Measurements from ENCODE around the gene ONECUT2.
A peak's percentile ranks its signal among the peaks of the same experiment; 100 is the strongest.
"Not testable (repeated sequence)": the region's sequence is repeated elsewhere in the genome, so short reads cannot be mapped to it uniquely, and the experiment has no call there.

The ONECUT2 gene

DNA sequence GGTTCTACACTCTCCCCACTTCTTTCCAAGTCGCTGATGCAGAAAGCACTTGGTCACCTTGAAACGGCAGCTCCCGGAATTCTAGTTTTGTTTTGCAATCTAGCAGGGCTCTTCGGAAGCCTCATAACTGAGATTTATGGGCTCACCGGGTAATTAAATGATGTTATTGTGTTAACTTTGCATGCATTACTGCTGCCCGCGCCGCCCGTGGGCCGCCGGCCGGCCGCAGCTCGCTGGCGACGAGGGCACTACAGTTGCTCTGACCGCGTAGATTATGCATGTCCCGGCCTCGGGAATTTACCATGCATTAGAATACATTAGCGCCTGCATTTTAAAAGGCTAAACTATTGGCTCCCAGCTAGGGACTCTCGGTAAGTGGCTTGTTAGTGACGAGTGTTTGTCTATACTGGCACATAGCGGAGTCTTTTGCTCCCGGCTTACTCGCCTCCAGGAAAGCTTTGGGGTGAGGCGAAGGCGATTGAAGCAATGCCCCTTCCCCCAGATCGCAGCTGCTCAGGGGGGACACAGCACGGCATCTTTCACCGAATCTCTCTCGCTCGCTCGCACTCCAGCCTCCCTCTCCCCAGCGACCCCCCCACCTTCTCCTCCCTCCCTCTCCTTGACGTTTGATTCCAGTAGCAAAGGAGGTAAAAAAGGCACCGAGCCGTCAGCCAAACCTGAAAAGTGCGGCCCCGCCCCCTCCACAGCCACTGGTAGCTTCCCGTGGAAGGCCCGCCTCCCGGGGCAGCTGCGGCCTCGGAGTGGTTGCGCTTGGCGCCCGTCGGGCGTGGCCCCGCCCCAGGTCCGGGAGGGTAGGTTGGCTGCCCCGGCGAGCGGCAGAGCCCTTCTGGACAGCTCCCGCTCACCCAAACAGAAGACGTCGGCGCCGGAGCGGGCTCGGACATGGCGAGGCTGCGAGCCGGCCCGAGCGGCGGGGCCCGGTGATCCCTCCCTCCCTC, at the start of gene ONECUT2:
TSS of gene ONECUT2 (plus strand) at position 839 of the 959 bp plus-strand sequence. CDS start 343 bp downstream, outside the sequence.
- H3K36me3 ChIP-seq (ENCODE audit: control insufficient read depth in 2 of 2, insufficient read depth in 2 of 2, low read length in 2 of 2), result no peaks in the 10 kb centered on the region
- peaks cover 79 to 88% of the 10 kb centered on the region in 2 donors for H3K27me3 ChIP-seq (ENCODE audit: control insufficient read depth in 2 of 2, insufficient read depth in 2 of 2, low read length in 2 of 2)
- H3K4me3 ChIP-seq (ENCODE audit: low read length in 2 of 2), result peak within 1 kb of the TSS; percentile 65 to 74
- no peaks in the 10 kb centered on the region for H3K9me3 ChIP-seq (ENCODE audit: control insufficient read depth in 2 of 2, low read length in 2 of 2)
- no peak within 1 kb of the TSS for H3K9ac ChIP-seq (ENCODE audit: low read depth in 1 of 2, low read length in 2 of 2)
- no peak within 1 kb of the TSS for H3K27ac ChIP-seq (ENCODE audit: low read depth in 2 of 2, low read length in 2 of 2)
- H3K4me1 ChIP-seq (ENCODE audit: control insufficient read depth in 2 of 2, insufficient read depth in 2 of 2, low read length in 2 of 2), result peaks cover 20 to 25% of the 10 kb centered on the region in 2 donors

DNA sequence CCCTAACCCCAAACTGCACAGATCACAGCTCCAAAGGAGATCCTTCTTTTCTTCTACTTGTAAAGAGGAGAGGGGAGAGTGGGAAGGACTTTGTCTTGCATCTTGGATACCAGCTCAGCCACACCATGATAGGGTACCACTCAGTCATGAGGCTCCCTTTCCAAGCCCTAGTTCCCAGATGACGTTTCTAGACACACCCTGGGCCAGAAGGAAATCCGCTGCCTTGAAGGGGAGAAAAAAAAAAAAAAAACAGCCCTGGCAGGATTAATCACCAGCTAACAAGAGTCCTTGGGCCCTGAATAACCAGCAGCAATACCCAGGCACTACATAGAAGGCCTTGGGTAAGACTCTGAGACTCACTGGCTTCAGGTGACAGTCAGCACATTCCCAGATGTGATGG, 45.9 kb upstream of the ONECUT2 start:
- H3K36me3 ChIP-seq (ENCODE audit: control insufficient read depth in 2 of 2, insufficient read depth in 2 of 2, low read length in 2 of 2), result no peaks in the 10 kb centered on the region
- H3K27me3 ChIP-seq (ENCODE audit: control insufficient read depth in 2 of 2, insufficient read depth in 2 of 2, low read length in 2 of 2), result peaks cover 0 to 2% of the 10 kb centered on the region in 2 donors
- no peak overlapping the region for H3K27ac ChIP-seq (ENCODE audit: low read depth in 2 of 2, low read length in 2 of 2)
- H3K9ac ChIP-seq (ENCODE audit: low read depth in 1 of 2, low read length in 2 of 2), result no peak overlapping the region
- no peak overlapping the region for H3K4me3 ChIP-seq (ENCODE audit: low read length in 2 of 2)
- no peaks in the 10 kb centered on the region for H3K4me1 ChIP-seq (ENCODE audit: control insufficient read depth in 2 of 2, insufficient read depth in 2 of 2, low read length in 2 of 2)
- H3K9me3 ChIP-seq (ENCODE audit: control insufficient read depth in 2 of 2, low read length in 2 of 2), result no peaks in the 10 kb centered on the region

DNA sequence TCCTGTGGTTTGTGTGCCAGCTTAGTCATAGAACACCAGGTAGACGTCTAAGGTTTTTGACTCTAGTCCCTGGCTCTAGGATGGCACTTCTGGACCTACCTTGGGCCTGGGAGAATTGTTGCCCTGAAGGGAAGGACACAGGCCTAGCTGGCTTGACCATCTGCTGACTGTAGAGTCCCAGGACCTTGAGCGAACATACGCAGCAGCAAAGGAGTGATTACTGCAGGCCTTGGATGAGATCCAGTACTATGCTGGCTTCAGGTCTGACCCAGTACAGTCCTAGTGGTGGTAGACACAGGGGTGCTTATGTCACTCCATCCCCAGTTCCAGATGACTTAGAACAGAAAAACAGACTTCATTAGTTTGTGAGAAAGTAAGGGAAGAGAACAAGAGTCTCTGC, 45.1 kb upstream of the ONECUT2 start:
- H3K4me1 ChIP-seq (ENCODE audit: control insufficient read depth in 2 of 2, insufficient read depth in 2 of 2, low read length in 2 of 2), result no peaks in the 10 kb centered on the region
- no peaks in the 10 kb centered on the region for H3K36me3 ChIP-seq (ENCODE audit: control insufficient read depth in 2 of 2, insufficient read depth in 2 of 2, low read length in 2 of 2)
- no peak overlapping the region for H3K4me3 ChIP-seq (ENCODE audit: low read length in 2 of 2)
- H3K9ac ChIP-seq (ENCODE audit: low read depth in 1 of 2, low read length in 2 of 2), result no peak overlapping the region
- peaks cover 0 to 2% of the 10 kb centered on the region in 2 donors for H3K27me3 ChIP-seq (ENCODE audit: control insufficient read depth in 2 of 2, insufficient read depth in 2 of 2, low read length in 2 of 2)
- no peak overlapping the region for H3K27ac ChIP-seq (ENCODE audit: low read depth in 2 of 2, low read length in 2 of 2)
- no peaks in the 10 kb centered on the region for H3K9me3 ChIP-seq (ENCODE audit: control insufficient read depth in 2 of 2, low read length in 2 of 2)

DNA sequence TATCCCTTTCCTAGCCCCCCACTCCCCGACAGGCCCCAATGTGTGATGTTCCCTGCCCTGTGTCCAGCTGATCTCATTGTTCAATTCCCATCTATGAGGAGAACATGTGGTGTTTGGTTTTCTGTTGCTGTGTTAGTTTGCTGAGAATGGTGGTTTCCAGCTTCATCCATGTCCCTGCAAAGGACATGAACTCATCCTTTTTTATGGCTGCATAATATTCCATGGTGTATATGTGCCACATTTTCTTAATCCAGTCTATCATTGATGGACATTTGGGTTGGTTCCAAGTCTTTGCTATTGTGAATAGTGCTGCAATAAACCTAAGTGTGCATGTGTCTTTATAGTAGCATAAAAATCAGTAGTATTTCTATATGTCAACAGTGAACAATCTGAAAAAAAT, 40.4 kb upstream of the ONECUT2 start:
- not testable (repeated sequence) for H3K9me3 ChIP-seq (ENCODE audit: control insufficient read depth in 2 of 2, low read length in 2 of 2); H3K9ac ChIP-seq (ENCODE audit: low read depth in 1 of 2, low read length in 2 of 2); H3K36me3 ChIP-seq (ENCODE audit: control insufficient read depth in 2 of 2, insufficient read depth in 2 of 2, low read length in 2 of 2)

GRCh38 chr18:57396831-57397230, 38.3 kb upstream of the ONECUT2 start:
- not testable (repeated sequence) for H3K27ac ChIP-seq (ENCODE audit: low read depth in 2 of 2, low read length in 2 of 2); H3K4me3 ChIP-seq (ENCODE audit: low read length in 2 of 2); H3K9me3 ChIP-seq (ENCODE audit: control insufficient read depth in 2 of 2, low read length in 2 of 2); H3K9ac ChIP-seq (ENCODE audit: low read depth in 1 of 2, low read length in 2 of 2); H3K4me1 ChIP-seq (ENCODE audit: control insufficient read depth in 2 of 2, insufficient read depth in 2 of 2, low read length in 2 of 2); H3K36me3 ChIP-seq (ENCODE audit: control insufficient read depth in 2 of 2, insufficient read depth in 2 of 2, low read length in 2 of 2); H3K27me3 ChIP-seq (ENCODE audit: control insufficient read depth in 2 of 2, insufficient read depth in 2 of 2, low read length in 2 of 2)

More for the DNA sequence above, 40.4 kb upstream of the ONECUT2 start:
- H3K27me3 ChIP-seq (ENCODE audit: control insufficient read depth in 2 of 2, insufficient read depth in 2 of 2, low read length in 2 of 2); H3K4me3 ChIP-seq (ENCODE audit: low read length in 2 of 2); H3K4me1 ChIP-seq (ENCODE audit: control insufficient read depth in 2 of 2, insufficient read depth in 2 of 2, low read length in 2 of 2); H3K27ac ChIP-seq (ENCODE audit: low read depth in 2 of 2, low read length in 2 of 2): not testable (repeated sequence)

DNA sequence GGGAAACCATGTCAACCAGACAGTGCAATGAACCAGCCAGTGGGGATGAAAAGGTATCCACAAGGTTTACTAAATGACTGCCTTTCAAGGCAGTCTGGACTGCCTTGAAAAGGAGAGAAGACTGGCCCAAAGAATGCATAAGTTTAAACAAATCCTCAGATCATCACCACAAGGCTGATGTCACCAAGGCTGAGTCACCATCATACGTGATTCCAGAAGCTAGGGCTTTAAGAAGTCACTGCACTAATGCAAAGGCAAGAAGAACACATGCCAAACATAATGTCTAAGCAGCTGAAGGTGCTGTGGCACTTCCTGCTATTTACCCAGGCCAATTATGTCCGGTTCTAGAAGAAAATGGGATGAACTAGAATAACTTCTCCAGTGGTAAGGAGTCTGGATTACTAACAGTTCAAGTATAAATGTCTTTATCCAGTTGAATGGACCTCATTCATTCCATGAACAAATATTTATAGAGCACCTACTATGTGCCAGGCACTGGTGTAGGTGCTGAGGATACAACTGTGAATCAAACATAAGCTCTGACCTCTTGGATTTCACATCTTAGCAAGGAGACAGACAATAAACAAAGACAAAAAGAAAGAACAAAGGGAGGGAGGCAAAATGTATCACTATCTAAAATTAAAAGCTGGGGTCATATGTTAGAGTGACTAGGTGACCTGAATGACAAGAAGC, 37.6 kb upstream of the ONECUT2 start:
- Histone ChIP-seq H3K27ac (ENCODE audit: low read depth in 2 of 2, low read length in 2 of 2) (no peak overlapping the region), H3K9ac (ENCODE audit: low read depth in 1 of 2, low read length in 2 of 2) (no peak overlapping the region), H3K4me1 (ENCODE audit: control insufficient read depth in 2 of 2, insufficient read depth in 2 of 2, low read length in 2 of 2) (no peaks in the 10 kb centered on the region), H3K36me3 (ENCODE audit: control insufficient read depth in 2 of 2, insufficient read depth in 2 of 2, low read length in 2 of 2) (no peaks in the 10 kb centered on the region), H3K9me3 (ENCODE audit: control insufficient read depth in 2 of 2, low read length in 2 of 2) (no peaks in the 10 kb centered on the region), H3K27me3 (ENCODE audit: control insufficient read depth in 2 of 2, insufficient read depth in 2 of 2, low read length in 2 of 2) (no peaks in the 10 kb centered on the region), H3K4me3 (ENCODE audit: low read length in 2 of 2) (no peak overlapping the region)

GRCh38 chr18:57404345-57404744, 30.8 kb upstream of the ONECUT2 start:
- Histone ChIP-seq H3K9ac (ENCODE audit: low read depth in 1 of 2, low read length in 2 of 2) (no peak overlapping the region), H3K27me3 (ENCODE audit: control insufficient read depth in 2 of 2, insufficient read depth in 2 of 2, low read length in 2 of 2) (no peaks in the 10 kb centered on the region), H3K36me3 (ENCODE audit: control insufficient read depth in 2 of 2, insufficient read depth in 2 of 2, low read length in 2 of 2) (no peaks in the 10 kb centered on the region), H3K9me3 (ENCODE audit: control insufficient read depth in 2 of 2, low read length in 2 of 2) (no peaks in the 10 kb centered on the region), H3K4me1 (ENCODE audit: control insufficient read depth in 2 of 2, insufficient read depth in 2 of 2, low read length in 2 of 2) (no peaks in the 10 kb centered on the region), H3K4me3 (ENCODE audit: low read length in 2 of 2) (no peak overlapping the region), H3K27ac (ENCODE audit: low read depth in 2 of 2, low read length in 2 of 2) (no peak overlapping the region)

DNA sequence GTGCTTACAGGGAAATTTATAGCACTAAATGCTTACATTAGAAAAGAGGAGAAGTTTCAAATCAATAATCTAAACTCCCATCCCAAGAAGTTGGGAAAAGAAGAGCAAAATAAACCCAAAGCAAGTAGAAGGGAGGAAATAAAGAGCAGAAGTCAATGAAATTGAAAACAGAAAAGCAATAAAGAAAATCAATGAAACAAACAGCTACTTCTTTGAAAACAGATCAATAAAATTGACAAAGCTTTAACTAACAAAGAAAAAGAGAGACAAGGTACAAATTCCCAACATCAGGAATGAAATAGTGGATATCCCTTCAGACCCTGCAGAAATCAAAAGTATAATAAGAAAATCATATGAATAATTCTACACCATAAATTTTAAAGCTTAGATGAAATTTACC, 25.5 kb upstream of the ONECUT2 start:
- Histone ChIP-seq H3K4me1 (ENCODE audit: control insufficient read depth in 2 of 2, insufficient read depth in 2 of 2, low read length in 2 of 2) (no peaks in the 10 kb centered on the region), H3K27me3 (ENCODE audit: control insufficient read depth in 2 of 2, insufficient read depth in 2 of 2, low read length in 2 of 2) (peaks cover 0 to 2% of the 10 kb centered on the region in 2 donors), H3K9ac (ENCODE audit: low read depth in 1 of 2, low read length in 2 of 2) (no peak overlapping the region), H3K36me3 (ENCODE audit: control insufficient read depth in 2 of 2, insufficient read depth in 2 of 2, low read length in 2 of 2) (no peaks in the 10 kb centered on the region), H3K9me3 (ENCODE audit: control insufficient read depth in 2 of 2, low read length in 2 of 2) (no peaks in the 10 kb centered on the region), H3K4me3 (ENCODE audit: low read length in 2 of 2) (no peak overlapping the region), H3K27ac (ENCODE audit: low read depth in 2 of 2, low read length in 2 of 2) (no peak overlapping the region)

GRCh38 chr18:57410749-57411148, 24.4 kb upstream of the ONECUT2 start:
- Histone ChIP-seq H3K36me3 (ENCODE audit: control insufficient read depth in 2 of 2, insufficient read depth in 2 of 2, low read length in 2 of 2) (no peaks in the 10 kb centered on the region), H3K9me3 (ENCODE audit: control insufficient read depth in 2 of 2, low read length in 2 of 2) (no peaks in the 10 kb centered on the region), H3K27ac (ENCODE audit: low read depth in 2 of 2, low read length in 2 of 2) (no peak overlapping the region), H3K9ac (ENCODE audit: low read depth in 1 of 2, low read length in 2 of 2) (no peak overlapping the region), H3K4me1 (ENCODE audit: control insufficient read depth in 2 of 2, insufficient read depth in 2 of 2, low read length in 2 of 2) (no peaks in the 10 kb centered on the region), H3K4me3 (ENCODE audit: low read length in 2 of 2) (no peak overlapping the region), H3K27me3 (ENCODE audit: control insufficient read depth in 2 of 2, insufficient read depth in 2 of 2, low read length in 2 of 2) (peaks cover 0 to 3% of the 10 kb centered on the region in 2 donors)

- H3K27me3 ChIP-seq (ENCODE audit: control insufficient read depth in 2 of 2, insufficient read depth in 2 of 2, low read length in 2 of 2), result peaks cover 3 to 13% of the 10 kb centered on the region in 2 donors
- no peaks in the 10 kb centered on the region for H3K9me3 ChIP-seq (ENCODE audit: control insufficient read depth in 2 of 2, low read length in 2 of 2)
- no peaks in the 10 kb centered on the region for H3K4me1 ChIP-seq (ENCODE audit: control insufficient read depth in 2 of 2, insufficient read depth in 2 of 2, low read length in 2 of 2)
- H3K4me3 ChIP-seq (ENCODE audit: low read length in 2 of 2), result no peak overlapping the region
- H3K9ac ChIP-seq (ENCODE audit: low read depth in 1 of 2, low read length in 2 of 2), result no peak overlapping the region
- H3K27ac ChIP-seq (ENCODE audit: low read depth in 2 of 2, low read length in 2 of 2), result no peak overlapping the region
- H3K36me3 ChIP-seq (ENCODE audit: control insufficient read depth in 2 of 2, insufficient read depth in 2 of 2, low read length in 2 of 2), result no peaks in the 10 kb centered on the region
Observed at GRCh38 chr18:57416542-57416941, 18.6 kb upstream of the ONECUT2 start.
